SK-N-SH (cell line): ENCODE results near the gene APOBR. TPM values are rescaled to one million over a fixed set of nuclear protein-coding genes. Genes with fewer than 3 reads are reported as not detected.

Source experiments
- CTCF ChIA-PET: fragments of 300-600, 350-600 bp; formaldehyde crosslinking; extraction: SDS; loops from one replicate; lab custom pipeline; 2021; lab: Yijun Ruan, JAX
- POLR2A ChIA-PET: fragments of 350-600 bp; sonication (Branson Sonifier 250); formaldehyde crosslinking; extraction: SDS; loops from one replicate; lab custom pipeline; 2020; ENCODE audit warnings: antibody characterized with exemption, inconsistent platforms; lab: Yijun Ruan, JAX
- DNase-seq: peaks from one replicate; pipeline ENCODE4 v3.0.0; 2012
- H2AFZ ChIP-seq: fragments of 200-600 bp; sonication (generic); 2 replicates; pipeline ENCODE4 v1.8.1; 2016; ENCODE audit warnings: antibody characterized with exemption, mild to moderate bottlenecking, low read depth
- H3F3A ChIP-seq: fragments of 200-600 bp; sonication (generic); replicated peaks from 2 replicates; pipeline ENCODE3; 2016; ENCODE audit warnings: antibody characterized with exemption, mild to moderate bottlenecking; ENCODE audit not compliant: insufficient read depth
- H3K27ac ChIP-seq, 2 experiments: fragments of 200-500 bp in 1 of 2; fragments of 200-600 bp in 1 of 2; sonication (Bioruptor generic) in 1 of 2; sonication (generic), shearing (Covaris generic) in 1 of 2; 2 replicates each; pipeline versions ENCODE4 v1.5.1 to v1.6.1; 2014 to 2016; ENCODE audit warnings: low read depth in 2 of 2, inconsistent platforms in 1 of 2, low read length in 1 of 2, mild to moderate bottlenecking in 1 of 2, mixed read lengths in 1 of 2
- H3K27me3 ChIP-seq: fragments of 200-600 bp; sonication (generic), shearing (Covaris generic); 2 replicates; pipeline ENCODE4 v1.6.1; 2016; ENCODE audit warnings: mixed run types; ENCODE audit not compliant: insufficient read depth
- H3K36me3 ChIP-seq, 2 experiments: fragments of 200-500 bp in 1 of 2; fragments of 200-600 bp in 1 of 2; sonication (Bioruptor generic) in 1 of 2; sonication (generic) in 1 of 2; replicated peaks in 1 of 2; 2 replicates each; pipeline versions ENCODE3 to v1.5.1; 2014 to 2016; ENCODE audit warnings: low read length in 1 of 2, mild to moderate bottlenecking in 1 of 2; ENCODE audit not compliant: insufficient read depth in 2 of 2, control insufficient read depth in 1 of 2
- H3K4me1 ChIP-seq, 2 experiments: fragments of 200-500 bp in 1 of 2; fragments of 200-600 bp in 1 of 2; sonication (Bioruptor generic) in 1 of 2; sonication (generic), shearing (Covaris generic) in 1 of 2; 2 replicates each; pipeline versions ENCODE4 v1.5.1 to v1.6.1; 2014 to 2016; ENCODE audit warnings: low read depth in 1 of 2, low read length in 1 of 2, mixed run types in 1 of 2; ENCODE audit not compliant: insufficient read depth in 2 of 2, control insufficient read depth in 1 of 2
- H3K4me2 ChIP-seq: fragments of 200-600 bp; sonication (generic), shearing (Covaris generic); 2 replicates; pipeline ENCODE4 v1.6.1; 2017; ENCODE audit warnings: mixed run types
- H3K4me3 ChIP-seq, 2 experiments: fragments of 200-500 bp in 1 of 2; fragments of 200-600 bp in 1 of 2; sonication (Bioruptor generic) in 1 of 2; sonication (generic), shearing (Covaris generic) in 1 of 2; 2 replicates each; pipeline versions ENCODE4 v1.5.1 to v1.8.1; 2014 to 2016; ENCODE audit warnings: low read depth in 2 of 2, inconsistent platforms in 1 of 2, low read length in 1 of 2, mild to moderate bottlenecking in 1 of 2, mixed read lengths in 1 of 2, moderate library complexity in 1 of 2
- H3K79me2 ChIP-seq: fragments of 200-600 bp; sonication (generic); 2 replicates; pipeline ENCODE4 v1.8.1; 2017; ENCODE audit warnings: mild to moderate bottlenecking; ENCODE audit not compliant: insufficient read depth
- H3K9ac ChIP-seq: fragments of 200-600 bp; sonication (generic); 2 replicates; pipeline ENCODE4 v1.6.1; 2017; ENCODE audit warnings: mixed run types
- H3K9me2 ChIP-seq: fragments of 200-600 bp; sonication (generic); 2 replicates; pipeline ENCODE4 v1.6.1; 2017; ENCODE audit warnings: mixed run types
- H3K9me3 ChIP-seq: fragments of 200-600 bp; sonication (generic); 2 replicates; pipeline ENCODE4 v1.6.1; 2017; ENCODE audit warnings: mixed run types, mild to moderate bottlenecking, moderate library complexity
- H4K20me1 ChIP-seq: fragments of 200-600 bp; sonication (generic); 2 replicates; pipeline ENCODE4 v1.6.1; 2017; ENCODE audit warnings: mild to moderate bottlenecking, mixed run types; ENCODE audit not compliant: insufficient read depth
- CHD2 ChIP-seq: fragments of 150-350 bp; IDR thresholded peaks from 2 replicates; pipeline ENCODE4 v1.6.1; 2018; ENCODE audit warnings: low read length; ENCODE audit not compliant: partially characterized antibody
- EP300 ChIP-seq, 2 experiments: IDR thresholded peaks; 2 replicates each; pipeline versions ENCODE4 v1.4.0 to v1.6.1; 2012; ENCODE audit warnings: borderline replicate concordance in 1 of 2, low read depth in 1 of 2, low read length in 1 of 2
- FOXJ3 ChIP-seq: sonication (generic); formaldehyde crosslinking; IDR thresholded peaks from 2 replicates; pipeline ENCODE4 v1.5.1; 2020; ENCODE audit warnings: mild to moderate bottlenecking, missing genetic modification reagents
- FOXM1 ChIP-seq: IDR thresholded peaks from 2 replicates; pipeline ENCODE4 v1.4.0; 2012; ENCODE audit warnings: low read depth, mild to moderate bottlenecking
- GATA2 ChIP-seq: sonication (generic); formaldehyde crosslinking; IDR thresholded peaks from 2 replicates; pipeline ENCODE4 v1.5.0; 2020; ENCODE audit warnings: mild to moderate bottlenecking, missing genetic modification reagents
- JUND ChIP-seq: IDR thresholded peaks from 2 replicates; pipeline ENCODE4 v1.4.0; 2012
- POLR2AphosphoS5 ChIP-seq: IDR thresholded peaks from 2 replicates; pipeline ENCODE4 v1.6.1; 2012; ENCODE audit warnings: low read depth, low read length
- RAD21 ChIP-seq: IDR thresholded peaks from 2 replicates; pipeline ENCODE4 v1.6.1; 2012; ENCODE audit warnings: mild to moderate bottlenecking, low read length
- RCOR1 ChIP-seq: fragments of 150-350 bp; IDR thresholded peaks from 2 replicates; pipeline ENCODE4 v1.6.1; 2017; ENCODE audit warnings: antibody characterized with exemption, low read length
- RXRA ChIP-seq: IDR thresholded peaks from 2 replicates; pipeline ENCODE4 v1.4.0; 2012; ENCODE audit warnings: low read depth, mild to moderate bottlenecking, borderline replicate concordance
- SIN3A ChIP-seq: IDR thresholded peaks from 2 replicates; pipeline ENCODE4 v1.6.1; 2012; ENCODE audit warnings: low read depth, mild to moderate bottlenecking, low read length, moderate library complexity, borderline replicate concordance
- SMC3 ChIP-seq: IDR thresholded peaks from 2 replicates; pipeline ENCODE4 v1.6.1; 2012; ENCODE audit warnings: low read depth, low read length, improper control_type of control experiment
- TAF1 ChIP-seq: IDR thresholded peaks from 2 replicates; pipeline ENCODE4 v1.6.1; 2012; ENCODE audit warnings: low read depth, mild to moderate bottlenecking, low read length, moderate library complexity, borderline replicate concordance
- TCF12 ChIP-seq: IDR thresholded peaks from 2 replicates; pipeline ENCODE4 v1.4.0; 2012
- WGBS: methylation state at CpG from one replicate; pipeline ENCODE4 v1.1.6; 2017; ENCODE audit warnings: low lambda C conversion rate; 5-methylcytosine and 5-hydroxymethylcytosine counted together
- polyA plus RNA-seq, 3 experiments: library from polyadenylated mRNA; depleted of rRNA; stranded (reverse); fragments of >200 nt; gene quantifications; 2 replicates each; pipeline ENCODE4 v1.2.3, GENCODE V29; 2012
- TF ChIP-seq, protein P1 (sequence below): fragments of 200-600 bp; sonication (generic); IDR thresholded peaks from 2 replicates; pipeline ENCODE4 v1.6.1; 2017; ENCODE audit warnings: antibody characterized with exemption, mild to moderate bottlenecking, moderate library complexity
- TF ChIP-seq, protein P2 (sequence below): IDR thresholded peaks from 2 replicates; pipeline ENCODE4 v1.4.0; 2012; ENCODE audit warnings: low read depth, borderline replicate concordance
- TF ChIP-seq, protein P3 (sequence below): IDR thresholded peaks from 2 replicates; pipeline ENCODE4; 2012
- TF ChIP-seq, protein P4 (sequence below): IDR thresholded peaks from 2 replicates; pipeline ENCODE4 v1.6.1; 2012; ENCODE audit warnings: mild to moderate bottlenecking, low read depth, low read length, moderate library complexity

APOBR gene
- polyA plus RNA-seq, 1 of the 3 experiments (the other 2 are of a cell fraction): not detected

DNA sequence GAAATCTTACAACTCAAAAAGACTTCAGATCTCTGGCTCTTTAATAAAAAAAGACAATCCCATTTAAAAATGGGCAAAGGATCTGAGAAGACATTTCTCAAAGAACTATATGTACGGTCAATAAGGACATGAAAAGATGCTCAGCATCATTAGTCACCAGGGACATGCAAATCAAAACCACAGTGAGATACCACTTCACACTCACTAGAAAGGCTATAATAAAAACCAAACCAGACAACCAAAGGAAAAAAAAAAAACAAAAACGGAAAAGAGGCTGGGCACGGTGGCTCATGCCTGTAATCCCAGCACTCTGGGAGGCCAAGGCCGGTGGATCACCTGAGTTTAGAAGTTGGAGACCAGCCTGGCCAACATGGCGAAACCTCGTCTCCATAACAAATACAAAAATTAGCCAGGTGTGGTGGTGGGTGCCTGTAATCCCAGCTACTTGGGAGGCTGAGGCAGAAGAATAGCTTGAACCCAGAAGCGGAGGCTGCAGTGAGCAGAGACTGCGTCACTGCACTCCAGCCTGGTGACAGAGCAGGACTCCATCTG is 20.7 kb upstream of the APOBR start:
- ChIA-PET POLR2A (no interaction called here), CTCF (no interaction called here)
- Histone ChIP-seq H3K79me2 (no peaks in the 10 kb centered on the region), H2AFZ (no peak overlapping the region), H3K9me2 (no peaks in the 10 kb centered on the region), H3K27ac (no peak overlapping the region), H3K9me3 (no peaks in the 10 kb centered on the region), H4K20me1 (no peaks in the 10 kb centered on the region), H3F3A (no peaks in the 10 kb centered on the region), H3K9ac (no peak overlapping the region), H3K4me2 (no peak overlapping the region), H3K4me1 (no peaks in the 10 kb centered on the region), H3K4me3 (no peak overlapping the region), H3K27me3 (no peaks in the 10 kb centered on the region), H3K36me3 (peaks cover 0 to 5% of the 10 kb centered on the region in 2 experiments)
- 91% methylated on average over 8 of the region's 8 CpGs for WGBS
- no peak for DNase-seq
- TF ChIP-seq, protein P1, sequence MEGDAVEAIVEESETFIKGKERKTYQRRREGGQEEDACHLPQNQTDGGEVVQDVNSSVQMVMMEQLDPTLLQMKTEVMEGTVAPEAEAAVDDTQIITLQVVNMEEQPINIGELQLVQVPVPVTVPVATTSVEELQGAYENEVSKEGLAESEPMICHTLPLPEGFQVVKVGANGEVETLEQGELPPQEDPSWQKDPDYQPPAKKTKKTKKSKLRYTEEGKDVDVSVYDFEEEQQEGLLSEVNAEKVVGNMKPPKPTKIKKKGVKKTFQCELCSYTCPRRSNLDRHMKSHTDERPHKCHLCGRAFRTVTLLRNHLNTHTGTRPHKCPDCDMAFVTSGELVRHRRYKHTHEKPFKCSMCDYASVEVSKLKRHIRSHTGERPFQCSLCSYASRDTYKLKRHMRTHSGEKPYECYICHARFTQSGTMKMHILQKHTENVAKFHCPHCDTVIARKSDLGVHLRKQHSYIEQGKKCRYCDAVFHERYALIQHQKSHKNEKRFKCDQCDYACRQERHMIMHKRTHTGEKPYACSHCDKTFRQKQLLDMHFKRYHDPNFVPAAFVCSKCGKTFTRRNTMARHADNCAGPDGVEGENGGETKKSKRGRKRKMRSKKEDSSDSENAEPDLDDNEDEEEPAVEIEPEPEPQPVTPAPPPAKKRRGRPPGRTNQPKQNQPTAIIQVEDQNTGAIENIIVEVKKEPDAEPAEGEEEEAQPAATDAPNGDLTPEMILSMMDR: no peak
- TF ChIP-seq FOXJ3 (CRISPR knock-in tag) (no peak), TAF1 (no peak), TCF12 (no peak), SIN3A (no peak), EP300 (IDR thresholded peaks at IDR 0.05; ENCODE audit: borderline replicate concordance in 1 of 2, low read depth in 1 of 2, low read length in 1 of 2) (no peak), RXRA (no peak), RAD21 (no peak), CHD2 (no peak), POLR2AphosphoS5 (no peak)
- TF ChIP-seq, protein P2, sequence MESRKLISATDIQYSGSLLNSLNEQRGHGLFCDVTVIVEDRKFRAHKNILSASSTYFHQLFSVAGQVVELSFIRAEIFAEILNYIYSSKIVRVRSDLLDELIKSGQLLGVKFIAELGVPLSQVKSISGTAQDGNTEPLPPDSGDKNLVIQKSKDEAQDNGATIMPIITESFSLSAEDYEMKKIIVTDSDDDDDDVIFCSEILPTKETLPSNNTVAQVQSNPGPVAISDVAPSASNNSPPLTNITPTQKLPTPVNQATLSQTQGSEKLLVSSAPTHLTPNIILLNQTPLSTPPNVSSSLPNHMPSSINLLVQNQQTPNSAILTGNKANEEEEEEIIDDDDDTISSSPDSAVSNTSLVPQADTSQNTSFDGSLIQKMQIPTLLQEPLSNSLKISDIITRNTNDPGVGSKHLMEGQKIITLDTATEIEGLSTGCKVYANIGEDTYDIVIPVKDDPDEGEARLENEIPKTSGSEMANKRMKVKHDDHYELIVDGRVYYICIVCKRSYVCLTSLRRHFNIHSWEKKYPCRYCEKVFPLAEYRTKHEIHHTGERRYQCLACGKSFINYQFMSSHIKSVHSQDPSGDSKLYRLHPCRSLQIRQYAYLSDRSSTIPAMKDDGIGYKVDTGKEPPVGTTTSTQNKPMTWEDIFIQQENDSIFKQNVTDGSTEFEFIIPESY: no peak
- TF ChIP-seq, protein P3, sequence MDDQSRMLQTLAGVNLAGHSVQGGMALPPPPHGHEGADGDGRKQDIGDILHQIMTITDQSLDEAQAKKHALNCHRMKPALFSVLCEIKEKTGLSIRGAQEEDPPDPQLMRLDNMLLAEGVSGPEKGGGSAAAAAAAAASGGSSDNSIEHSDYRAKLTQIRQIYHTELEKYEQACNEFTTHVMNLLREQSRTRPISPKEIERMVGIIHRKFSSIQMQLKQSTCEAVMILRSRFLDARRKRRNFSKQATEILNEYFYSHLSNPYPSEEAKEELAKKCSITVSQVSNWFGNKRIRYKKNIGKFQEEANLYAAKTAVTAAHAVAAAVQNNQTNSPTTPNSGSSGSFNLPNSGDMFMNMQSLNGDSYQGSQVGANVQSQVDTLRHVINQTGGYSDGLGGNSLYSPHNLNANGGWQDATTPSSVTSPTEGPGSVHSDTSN: no peak

DNA sequence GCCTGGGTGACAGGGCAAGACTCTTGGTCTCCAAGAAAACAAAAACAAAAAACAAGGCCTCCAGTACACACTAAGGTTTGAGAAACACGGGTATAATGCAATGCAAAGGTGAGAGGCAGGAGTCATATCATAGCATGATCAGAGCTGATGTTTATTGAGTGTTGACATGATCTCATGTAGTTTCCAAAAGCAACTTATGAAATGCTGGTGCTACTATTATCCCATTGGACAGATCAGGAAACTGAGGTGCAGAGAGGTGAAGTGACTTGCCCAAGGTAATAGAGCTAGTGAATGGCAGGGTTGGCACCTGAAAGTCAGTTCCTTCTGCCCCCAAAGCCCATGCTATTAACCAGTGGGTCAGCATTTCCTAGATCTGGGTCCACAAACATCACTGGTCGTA is 19.2 kb upstream of the APOBR start:
- Histone ChIP-seq H2AFZ (no peak overlapping the region), H3K4me1 (no peaks in the 10 kb centered on the region), H3K27ac (no peak overlapping the region), H3K79me2 (no peaks in the 10 kb centered on the region), H3K9me2 (no peaks in the 10 kb centered on the region), H3K36me3 (peaks cover 0 to 5% of the 10 kb centered on the region in 2 experiments), H3K4me3 (no peak overlapping the region), H4K20me1 (no peaks in the 10 kb centered on the region), H3K27me3 (no peaks in the 10 kb centered on the region), H3K9ac (no peak overlapping the region), H3K4me2 (no peak overlapping the region), H3K9me3 (no peaks in the 10 kb centered on the region), H3F3A (no peaks in the 10 kb centered on the region)
- 78% methylated on average over 2 of the region's 2 CpGs for WGBS
- DNase-seq: no peak
- ChIA-PET CTCF (interaction anchor here (1.5 kb wide), 1 partner anchor 17 kb away, joined by 5 read pairs; the partner anchor contains the start of gene CLN3), POLR2A (no interaction called here)
- no peak for TF ChIP-seq RCOR1
- TF ChIP-seq GATA2 (CRISPR knock-in tag): no peak
- TF ChIP-seq FOXM1: no peak
- TF ChIP-seq, protein P4, sequence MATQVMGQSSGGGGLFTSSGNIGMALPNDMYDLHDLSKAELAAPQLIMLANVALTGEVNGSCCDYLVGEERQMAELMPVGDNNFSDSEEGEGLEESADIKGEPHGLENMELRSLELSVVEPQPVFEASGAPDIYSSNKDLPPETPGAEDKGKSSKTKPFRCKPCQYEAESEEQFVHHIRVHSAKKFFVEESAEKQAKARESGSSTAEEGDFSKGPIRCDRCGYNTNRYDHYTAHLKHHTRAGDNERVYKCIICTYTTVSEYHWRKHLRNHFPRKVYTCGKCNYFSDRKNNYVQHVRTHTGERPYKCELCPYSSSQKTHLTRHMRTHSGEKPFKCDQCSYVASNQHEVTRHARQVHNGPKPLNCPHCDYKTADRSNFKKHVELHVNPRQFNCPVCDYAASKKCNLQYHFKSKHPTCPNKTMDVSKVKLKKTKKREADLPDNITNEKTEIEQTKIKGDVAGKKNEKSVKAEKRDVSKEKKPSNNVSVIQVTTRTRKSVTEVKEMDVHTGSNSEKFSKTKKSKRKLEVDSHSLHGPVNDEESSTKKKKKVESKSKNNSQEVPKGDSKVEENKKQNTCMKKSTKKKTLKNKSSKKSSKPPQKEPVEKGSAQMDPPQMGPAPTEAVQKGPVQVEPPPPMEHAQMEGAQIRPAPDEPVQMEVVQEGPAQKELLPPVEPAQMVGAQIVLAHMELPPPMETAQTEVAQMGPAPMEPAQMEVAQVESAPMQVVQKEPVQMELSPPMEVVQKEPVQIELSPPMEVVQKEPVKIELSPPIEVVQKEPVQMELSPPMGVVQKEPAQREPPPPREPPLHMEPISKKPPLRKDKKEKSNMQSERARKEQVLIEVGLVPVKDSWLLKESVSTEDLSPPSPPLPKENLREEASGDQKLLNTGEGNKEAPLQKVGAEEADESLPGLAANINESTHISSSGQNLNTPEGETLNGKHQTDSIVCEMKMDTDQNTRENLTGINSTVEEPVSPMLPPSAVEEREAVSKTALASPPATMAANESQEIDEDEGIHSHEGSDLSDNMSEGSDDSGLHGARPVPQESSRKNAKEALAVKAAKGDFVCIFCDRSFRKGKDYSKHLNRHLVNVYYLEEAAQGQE: no peak
- TF ChIP-seq JUND: no peak
- no peak for TF ChIP-seq SMC3
- TF ChIP-seq, protein P3: no peak
